Measurements from ENCODE around the gene SUSD6. TPM values are rescaled to one million over a fixed set of nuclear protein-coding genes. Genes with fewer than 3 reads are reported as not detected.
"Not testable (repeated sequence)": the region's sequence is repeated elsewhere in the genome, so short reads cannot be mapped to it uniquely, and the experiment has no call there.

SUSD6 gene
- total RNA-seq, 1 donor from 2014 or later = 34.2 TPM

DNA sequence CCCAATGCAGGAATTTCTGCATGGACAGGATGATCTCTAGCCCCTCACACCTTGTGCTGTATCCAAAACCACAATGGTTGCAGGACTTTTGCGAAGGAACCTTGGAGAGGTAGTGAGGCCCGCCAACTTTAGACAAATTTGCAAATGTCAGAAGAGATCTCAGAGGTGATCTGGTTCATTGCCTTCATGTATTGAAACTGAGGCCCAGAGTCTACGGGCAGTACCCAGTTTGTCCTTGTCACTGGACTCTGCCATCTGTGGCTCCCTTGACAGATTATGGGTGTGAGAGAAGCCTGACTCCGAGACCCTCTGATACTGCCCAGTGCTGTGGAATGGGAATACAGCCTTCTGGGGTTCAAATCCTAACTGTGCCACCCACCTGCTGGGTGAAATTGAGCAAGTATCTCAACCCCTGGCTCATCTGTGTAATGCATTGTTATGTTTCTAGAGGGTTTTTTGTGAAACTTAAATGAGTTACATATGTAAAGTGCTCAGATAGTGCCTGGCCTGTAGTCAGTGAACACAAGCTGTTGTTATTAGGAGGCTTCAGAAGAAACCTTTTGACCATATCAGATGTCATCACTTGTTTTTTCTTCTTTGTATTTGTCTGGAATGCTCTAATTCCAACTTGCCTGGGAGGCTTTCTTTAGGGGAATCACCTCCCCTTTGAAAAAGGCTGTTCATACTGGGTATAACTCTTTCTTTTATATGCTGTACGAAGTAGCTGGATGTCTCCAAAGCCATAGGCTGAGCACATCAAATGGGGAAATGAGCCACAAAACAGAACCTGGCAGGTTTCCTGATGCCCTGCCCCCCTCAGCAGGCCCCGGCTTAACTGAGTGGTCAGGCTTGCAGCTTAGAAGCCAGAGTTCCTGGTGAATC, 84.2 kb downstream of the SUSD6 start:
- DNase-seq (ENCODE audit: low read depth) = peak; percentile 59

DNA sequence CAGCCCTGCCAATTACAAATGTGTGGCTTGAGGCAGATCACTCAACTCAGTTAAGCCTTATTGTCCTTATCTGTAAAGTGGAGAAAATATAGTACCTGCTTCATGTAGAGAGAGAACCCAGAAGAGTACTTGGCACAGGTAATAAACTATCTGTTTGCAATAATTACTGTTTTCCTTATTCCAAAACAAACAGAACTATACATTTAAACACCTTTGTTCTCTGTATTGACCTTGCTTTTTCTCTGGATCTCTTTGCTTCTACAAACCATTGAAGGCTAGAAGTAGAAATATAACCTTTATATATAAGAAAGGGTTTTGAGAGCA, 84.8 kb downstream of the SUSD6 start:
- no peak for DNase-seq (ENCODE audit: low read depth)

DNA sequence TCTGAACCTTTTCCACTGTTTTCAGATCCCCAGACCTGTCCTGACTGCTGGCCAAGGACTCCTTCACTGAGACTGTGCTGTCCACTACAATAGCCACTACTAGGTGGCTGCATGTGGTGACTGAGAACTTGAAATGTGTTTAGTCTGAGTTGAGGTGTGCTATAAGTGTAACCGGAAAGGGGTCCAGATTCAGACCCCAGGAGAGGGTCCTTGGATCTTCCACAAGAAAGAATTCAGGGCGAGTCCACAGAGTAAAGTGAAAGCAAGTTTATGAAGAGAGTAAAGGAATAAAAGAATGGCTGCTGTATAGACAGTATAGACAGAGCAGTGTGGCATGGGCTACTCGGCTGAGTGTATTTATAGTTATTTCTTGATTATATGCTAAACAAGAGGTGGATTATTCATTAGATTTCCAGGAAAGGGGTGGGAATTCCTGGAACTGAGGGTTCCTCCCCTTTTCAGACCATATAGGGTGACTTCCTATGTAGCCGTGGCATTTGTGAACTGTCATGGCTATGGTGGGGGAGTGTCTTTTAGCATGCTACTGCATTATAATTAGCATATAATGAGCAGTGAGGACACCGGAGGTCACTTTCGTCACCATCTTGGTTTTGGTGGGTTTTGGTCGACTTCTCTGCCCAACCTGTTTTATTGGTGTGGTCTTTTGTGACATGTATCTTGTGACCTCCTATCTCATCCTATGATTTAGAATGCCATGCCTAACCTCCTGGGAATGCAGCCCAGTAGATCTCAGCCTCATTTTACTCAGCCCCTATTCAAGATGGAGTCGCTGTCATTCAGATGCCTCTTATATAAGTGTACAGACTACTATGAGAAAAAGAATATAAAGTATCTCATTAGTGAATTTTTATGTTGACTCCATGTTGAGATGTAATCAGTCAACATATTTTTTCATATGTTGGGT, 85.5 kb downstream of the SUSD6 start:
- no peak for DNase-seq (ENCODE audit: low read depth)

DNA sequence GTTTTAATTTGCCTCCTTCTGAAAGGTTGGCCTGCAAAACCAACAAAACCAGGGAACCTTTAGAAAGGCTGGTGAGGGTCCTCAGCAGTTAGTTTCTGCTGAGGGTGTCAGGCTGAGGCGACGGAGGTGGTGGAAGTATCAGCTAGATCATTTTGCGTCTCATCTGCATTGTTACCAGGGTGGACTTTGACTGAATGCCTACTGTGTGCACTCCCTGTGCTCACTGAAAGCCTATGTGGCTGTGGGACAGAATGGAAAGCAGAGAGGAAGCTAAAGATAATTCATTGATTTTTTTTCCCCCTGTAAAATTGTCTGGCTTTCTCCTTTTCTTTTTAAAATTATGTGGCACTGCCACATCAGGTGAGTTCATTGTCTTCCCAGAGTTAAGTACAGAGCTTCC, 87.2 kb downstream of the SUSD6 start:
- DNase-seq (ENCODE audit: low read depth) = no peak

DNA sequence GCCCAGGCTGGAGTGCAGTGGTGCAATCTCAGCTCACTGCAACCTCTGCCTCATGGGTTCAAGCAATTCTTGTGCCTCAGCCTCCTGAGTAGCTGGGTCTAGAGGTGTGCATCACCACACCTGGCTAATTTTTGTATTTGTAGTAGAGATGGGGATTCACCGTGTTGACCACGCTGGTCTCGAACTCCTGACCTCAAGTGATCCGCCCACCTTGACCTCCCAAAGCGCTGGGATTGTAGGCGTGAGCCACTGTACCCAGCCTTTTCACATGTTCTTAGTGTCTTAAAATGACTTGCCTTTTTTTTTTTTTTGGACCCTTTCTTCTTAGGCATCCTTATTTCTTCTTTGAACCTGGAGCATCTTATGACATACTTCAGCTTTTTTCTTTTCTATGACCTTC, 87.8 kb downstream of the SUSD6 start:
- DNase-seq (ENCODE audit: low read depth) = not testable (repeated sequence)

DNA sequence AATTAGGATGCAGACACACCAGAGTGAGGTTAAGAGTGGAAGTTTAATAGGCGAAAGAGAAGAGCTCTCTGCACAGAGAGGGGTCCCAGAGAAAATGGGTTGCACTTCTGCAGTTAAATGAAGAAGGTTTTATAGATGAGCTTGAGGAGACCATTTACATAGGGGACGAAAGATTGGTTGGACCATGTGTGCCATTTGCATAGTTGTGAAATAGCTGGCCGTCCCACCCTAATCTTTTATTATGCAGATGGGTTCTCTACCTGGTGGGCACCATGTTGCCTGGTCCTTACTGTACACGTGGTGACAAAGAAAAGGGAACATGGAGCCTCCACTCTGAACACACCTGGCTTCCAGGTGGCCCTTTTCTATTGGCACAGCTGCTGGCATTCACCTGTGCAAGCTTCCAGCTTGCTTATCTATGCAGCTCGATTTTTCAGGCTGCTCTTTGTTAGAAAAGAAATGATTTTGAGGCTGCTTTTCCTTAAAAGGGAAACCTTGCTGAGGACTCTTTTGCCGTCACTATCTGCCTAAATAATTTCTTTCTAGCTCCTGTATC, 88.4 kb downstream of the SUSD6 start:
- DNase-seq (ENCODE audit: low read depth) = no peak

DNA sequence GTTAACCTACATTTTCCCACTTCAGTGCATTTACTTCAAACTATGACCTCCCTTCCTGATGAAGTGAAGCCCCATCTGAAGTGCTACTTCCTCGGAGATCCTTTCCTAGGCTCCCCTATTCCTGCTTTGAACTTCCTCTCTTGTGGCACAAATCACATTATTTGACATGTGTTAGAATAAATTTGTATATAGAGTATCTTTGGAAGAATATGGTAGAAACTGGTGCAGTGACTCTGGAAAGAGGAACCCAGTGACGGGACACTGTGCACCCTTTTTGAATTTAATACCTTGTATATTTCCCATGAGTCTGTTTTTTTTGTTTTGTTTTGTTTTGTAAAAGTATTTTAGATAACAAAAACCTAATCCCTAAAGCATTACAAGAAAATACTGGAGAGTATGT, 89.2 kb downstream of the SUSD6 start:
- no peak for DNase-seq (ENCODE audit: low read depth)

DNA sequence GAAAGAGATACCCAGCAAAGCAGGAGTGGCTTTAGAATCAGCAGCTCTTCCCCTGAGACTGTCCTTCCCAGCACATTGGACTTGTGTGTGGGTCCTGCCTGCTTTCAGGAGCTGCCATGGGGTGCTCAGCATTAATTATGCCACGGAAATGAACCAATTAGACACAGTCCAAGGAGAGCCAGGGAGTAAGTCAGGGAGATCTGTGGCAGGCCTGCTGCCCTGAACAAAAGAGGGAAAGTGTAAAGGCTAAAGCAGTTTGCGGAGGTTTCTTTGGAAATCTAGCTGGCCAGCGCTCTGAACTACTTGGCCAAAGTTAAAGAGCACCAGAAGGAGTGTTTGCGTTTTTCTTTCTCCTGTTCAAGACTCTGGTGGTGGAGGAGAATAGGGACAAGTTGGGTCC, 89.9 kb downstream of the SUSD6 start:
- no peak for DNase-seq (ENCODE audit: low read depth)

DNA sequence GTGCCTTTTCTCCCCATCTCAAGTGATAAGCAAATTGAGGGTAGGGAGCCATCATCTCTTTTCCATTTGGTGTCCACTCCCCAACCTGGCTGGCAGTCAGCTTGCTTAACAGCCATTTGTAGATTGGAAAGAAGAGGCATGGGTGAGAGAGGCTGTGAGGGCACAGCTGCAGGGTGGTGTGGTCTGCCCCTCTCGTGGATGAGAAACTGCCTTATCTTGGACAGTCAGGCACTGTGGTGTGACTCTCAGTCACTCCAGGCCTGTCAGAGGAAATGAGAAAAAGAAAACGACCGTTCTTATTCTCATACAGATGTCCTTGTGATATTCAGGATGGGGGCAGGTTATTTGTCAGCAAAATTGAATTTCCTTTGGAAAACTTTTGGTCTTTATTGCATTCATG, 90.5 kb downstream of the SUSD6 start:
- no peak for DNase-seq (ENCODE audit: low read depth)

DNA sequence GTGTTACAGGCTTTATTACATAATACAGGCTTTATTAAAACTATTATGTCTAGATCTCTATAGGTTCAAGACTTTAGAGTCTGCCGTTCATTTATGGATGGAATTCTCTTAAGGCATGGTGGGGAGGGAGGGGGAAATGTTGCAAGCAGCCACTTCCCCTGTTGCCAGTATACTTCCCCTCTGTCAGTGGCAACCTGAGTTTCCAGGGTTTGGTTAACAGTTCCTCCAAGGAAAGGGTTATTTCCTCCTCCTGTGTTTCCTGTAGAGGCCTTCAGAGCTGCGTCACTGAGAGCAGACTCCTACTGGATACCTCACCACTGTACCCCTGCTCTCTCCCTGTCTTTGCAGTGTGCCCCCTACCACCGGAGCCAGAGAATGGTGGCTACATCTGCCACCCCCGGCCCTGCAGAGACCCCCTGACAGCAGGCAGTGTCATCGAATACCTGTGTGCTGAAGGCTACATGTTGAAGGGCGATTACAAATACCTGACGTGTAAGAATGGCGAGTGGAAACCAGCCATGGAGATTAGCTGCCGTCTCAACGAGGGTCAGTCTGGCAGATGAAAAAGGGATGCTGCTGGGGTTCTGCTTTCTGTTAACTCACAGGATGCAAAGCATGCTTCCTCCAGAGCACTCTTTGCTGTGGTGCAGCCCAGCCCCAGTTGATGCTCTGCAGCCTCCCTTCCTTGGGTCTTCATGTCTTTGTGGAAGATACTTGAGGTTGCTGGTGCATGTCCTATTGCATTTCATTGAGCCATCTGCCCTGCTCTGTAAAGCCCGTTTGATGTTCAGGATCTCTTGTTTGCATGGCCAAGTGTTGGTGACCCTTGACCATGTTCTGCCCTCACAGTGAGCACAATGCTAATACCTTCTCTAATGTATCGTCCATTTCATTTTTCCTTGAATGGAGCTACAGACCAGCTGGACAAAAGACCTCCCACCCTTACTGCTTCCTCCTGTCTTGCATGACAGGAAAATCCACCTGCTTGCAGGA, 91.9 kb downstream of the SUSD6 start:
- no peak for DNase-seq (ENCODE audit: low read depth)

DNA sequence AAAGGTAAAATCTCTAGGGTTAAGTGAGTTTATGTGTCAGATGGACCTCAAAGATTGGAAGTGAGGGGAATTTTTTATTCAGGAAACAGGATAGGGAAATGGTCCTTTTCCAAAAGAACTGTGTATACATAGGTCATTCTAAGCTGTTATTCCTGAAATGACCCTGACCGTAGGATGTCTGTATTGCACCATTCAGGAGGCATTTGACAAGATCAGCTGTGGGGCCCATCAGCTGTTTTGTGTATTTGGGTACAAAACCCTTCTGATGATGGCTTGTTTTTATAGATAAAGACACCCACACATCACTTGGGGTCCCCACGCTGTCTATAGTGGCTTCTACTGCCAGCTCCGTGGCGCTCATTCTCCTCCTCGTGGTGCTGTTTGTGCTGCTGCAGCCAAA, 92.9 kb downstream of the SUSD6 start:
- DNase-seq (ENCODE audit: low read depth) = no peak

DNA sequence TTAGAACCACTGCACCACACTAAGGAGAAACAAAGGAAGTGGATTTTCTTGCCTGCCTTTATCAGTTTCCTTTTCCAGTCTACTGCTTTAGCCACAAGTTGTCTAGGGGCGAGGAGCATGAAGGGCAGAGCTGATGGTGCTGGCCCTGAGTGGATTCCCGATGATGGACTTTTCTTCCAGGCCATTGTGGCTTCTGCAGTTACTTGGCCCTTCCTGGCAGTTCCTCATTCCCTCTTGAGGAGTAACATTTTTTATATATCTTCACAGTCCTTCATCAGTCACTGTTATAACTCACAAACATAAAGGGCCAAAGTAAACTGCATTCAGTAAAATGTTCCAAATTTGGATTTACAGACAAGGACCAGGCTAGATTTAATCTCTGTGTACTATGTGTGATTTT, 94.3 kb downstream of the SUSD6 start:
- DNase-seq (ENCODE audit: low read depth) = peak; percentile 46

DNA sequence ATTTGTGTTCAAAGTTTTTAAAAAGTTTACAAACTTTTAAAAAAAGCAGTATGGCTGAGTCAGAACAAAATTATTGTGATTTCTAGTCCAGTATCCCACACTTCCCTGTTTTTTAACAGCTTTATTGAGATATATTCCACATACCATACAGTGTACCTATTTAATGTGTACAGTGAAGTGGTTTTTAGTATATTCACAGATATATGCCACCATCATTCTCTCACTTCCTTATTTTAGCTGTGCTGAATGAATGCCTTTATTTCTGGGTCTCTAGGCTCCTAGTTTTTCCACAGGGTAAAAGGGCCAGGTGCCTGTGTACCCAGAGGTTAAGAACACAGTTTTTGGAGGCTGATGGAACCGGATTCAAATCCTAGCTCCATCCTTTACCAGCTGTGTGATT, 96.7 kb downstream of the SUSD6 start:
- DNase-seq (ENCODE audit: low read depth) = no peak

DNA sequence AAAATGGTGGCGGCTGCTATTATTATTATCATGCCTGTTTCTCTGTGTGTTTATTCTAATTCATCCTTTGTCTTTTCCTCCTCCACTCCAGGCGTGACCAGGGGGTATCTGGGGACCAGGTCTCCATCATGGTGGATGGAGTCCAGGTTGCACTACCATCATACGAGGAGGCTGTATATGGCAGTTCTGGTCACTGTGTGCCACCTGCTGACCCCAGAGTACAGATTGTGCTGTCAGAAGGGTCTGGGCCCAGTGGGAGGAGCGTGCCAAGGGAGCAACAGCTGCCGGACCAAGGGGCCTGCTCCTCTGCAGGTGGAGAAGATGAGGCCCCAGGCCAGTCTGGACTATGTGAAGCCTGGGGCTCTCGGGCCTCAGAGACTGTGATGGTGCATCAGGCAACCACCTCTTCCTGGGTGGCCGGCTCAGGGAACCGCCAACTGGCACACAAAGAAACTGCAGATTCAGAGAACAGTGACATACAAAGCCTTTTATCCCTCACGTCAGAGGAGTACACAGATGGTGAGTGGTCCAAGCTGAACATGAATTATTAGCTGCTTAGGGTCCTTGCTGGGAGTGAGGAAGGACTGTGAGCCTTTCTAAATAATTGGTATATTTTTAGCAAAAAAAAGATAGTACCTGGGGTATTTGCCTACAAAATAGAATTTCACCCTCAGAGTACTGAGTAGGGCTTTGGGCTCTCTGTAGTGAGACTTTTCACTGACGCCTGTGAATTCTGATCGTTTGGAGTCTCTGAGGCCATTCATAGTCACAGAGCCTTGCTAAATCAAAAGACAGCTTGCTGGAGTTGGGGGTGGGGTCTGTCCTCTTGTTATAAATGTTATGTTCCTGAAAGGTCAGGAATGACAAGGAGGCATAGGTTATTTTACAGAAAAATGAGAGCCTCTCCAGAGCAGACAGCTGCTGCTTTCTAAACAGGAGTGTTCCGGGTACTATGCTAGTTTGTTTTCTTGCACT, 97.5 kb downstream of the SUSD6 start:
- DNase-seq (ENCODE audit: low read depth) = no peak

DNA sequence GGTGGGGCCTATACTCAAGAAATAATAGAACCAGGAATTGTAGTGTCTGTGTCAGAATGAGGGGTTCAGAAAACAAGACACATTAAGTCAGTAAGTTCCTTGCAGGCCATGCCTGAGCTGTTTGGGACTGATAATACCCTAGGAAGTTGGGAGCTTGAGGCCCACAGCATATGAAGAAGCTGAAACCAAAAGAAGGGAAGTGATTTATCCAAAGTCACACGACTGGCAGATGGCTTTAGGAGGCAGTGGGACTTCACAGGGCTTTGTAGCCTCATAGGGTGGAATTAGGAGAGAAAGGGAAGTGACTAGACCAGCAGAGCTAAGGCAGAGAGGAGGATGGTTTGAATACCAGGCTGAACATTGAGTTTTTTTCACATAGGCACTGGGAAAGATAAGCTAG, 99.0 kb downstream of the SUSD6 start:
- no peak for DNase-seq (ENCODE audit: low read depth)

DNA sequence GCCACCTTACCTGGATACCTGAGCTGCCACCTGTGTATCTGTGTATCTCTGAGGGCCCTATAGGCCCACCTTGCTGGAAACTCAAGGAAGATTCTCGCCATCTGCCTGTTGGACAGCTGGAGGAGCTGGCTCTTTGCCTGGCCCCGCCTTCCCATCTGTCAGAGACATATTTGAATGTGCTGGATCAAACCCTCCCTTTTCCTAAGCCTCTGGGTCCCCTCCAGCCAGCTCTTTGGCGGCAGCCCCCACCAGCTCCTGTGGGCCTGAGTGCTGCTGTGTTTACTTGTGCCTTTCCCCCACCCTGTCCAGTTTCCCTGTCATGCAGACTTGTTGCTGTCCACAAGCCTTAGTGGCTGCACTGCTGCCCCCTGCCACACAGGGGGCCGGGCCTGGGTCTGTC, 99.7 kb downstream of the SUSD6 start:
- DNase-seq (ENCODE audit: low read depth) = no peak

DNA sequence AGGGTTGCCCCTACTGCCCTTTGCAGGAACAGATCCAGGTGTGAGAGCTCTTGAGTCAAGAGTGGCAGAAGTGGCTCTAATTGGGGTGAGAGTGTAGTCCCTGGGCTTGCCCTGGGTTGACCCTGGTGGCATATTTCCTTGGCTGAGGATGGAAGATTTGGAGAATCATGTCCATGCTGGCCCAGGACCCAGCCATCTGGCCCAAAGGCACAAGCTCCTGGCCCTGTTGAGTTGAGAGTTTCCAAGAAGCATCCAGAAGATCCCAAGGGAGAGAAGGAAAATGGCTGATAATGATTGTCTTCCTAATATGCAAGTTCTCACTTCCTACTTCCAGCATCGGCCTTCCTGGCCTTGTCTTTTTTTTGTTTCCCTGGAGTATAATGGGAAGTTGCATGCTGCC, 100.1 kb downstream of the SUSD6 start:
- no peak for DNase-seq (ENCODE audit: low read depth)

DNA sequence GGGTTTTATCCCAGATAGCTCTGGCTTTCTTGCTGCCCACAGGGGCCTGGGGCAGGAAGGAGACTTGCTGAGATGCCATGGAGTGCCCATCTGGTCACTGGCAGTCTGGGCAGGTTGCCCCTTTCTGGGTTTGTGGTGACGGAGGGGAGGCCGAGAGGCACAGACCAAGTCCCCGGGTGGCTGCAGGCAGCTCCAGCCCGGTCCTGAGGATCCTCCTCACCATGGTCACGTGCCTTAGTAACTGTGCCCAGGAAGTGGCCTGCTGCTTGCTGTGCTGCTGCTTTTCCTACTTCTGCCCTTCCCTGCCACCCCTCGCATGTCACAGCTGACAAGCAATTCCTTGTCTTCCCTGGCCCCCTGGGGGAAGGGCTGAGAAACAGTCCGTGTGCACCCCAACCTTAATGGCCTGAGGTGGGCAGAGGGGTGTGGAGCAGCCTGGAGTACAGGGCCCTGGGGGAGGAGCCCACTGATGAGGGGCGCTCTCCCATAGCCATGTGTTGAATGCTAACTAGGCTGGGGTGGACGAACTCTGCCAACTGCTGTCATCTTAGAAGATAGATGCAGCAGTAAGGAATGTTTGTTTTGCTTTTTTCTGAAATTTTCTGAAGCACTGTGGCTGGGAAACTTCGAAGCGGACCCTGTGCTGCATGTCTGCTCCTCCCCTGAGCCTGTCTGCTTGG, 100.6 kb downstream of the SUSD6 start:
- no peak for DNase-seq (ENCODE audit: low read depth)

DNA sequence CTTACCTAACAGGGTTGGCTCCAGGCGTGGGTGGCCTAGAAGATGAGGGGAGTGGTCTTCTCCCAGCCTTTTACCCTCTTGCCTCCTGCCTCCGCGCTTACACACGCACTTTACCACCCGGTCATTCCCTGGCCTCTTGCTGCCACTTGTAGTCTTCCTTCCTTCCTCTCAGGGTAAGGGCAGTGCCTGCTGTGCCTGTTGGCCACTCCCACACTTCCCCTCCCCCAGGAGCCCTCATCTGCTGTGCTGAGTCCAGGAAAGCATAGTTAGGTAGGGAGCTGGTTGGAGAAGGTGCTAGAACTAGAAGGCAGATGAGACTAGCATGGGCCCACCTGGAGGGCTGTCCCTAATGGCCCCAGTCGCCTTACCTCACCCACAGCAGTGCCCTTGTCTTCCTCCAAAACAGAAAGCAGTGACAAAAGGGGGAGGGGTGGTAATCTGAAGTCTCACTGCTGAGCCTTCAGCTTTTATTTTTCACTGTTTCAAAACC, 101.2 kb downstream of the SUSD6 start:
- DNase-seq (ENCODE audit: low read depth) = no peak
